Fibroblast of the aortic adventitia (primary cell): ENCODE measurements around the gene CHIC2. TPM values are rescaled to one million over a fixed set of nuclear protein-coding genes. Genes with fewer than 3 reads are reported as not detected.

Experiments used
- DNase-seq: peaks from one replicate; pipeline ENCODE4 v3.0.0-alpha.2; 2010; ENCODE audit warnings: low read depth
- H3K4me3 ChIP-seq: 2 replicates; pipeline ENCODE4 v1.5.1; 2011; ENCODE audit warnings: low read depth, mild to moderate bottlenecking, control low read depth, low read length, moderate library complexity
- CTCF ChIP-seq: IDR thresholded peaks from 2 replicates; pipeline ENCODE4 v1.5.1; 2011; ENCODE audit warnings: mild to moderate bottlenecking, low read length, control low read depth, inconsistent platforms; ENCODE audit not compliant: insufficient read depth
- total RNA-seq: library from RNA; depleted of rRNA; stranded (reverse); fragments of >200 nt; gene quantifications from 2 replicates; pipeline ENCODE4 v1.2.3, GENCODE V29; 2012; ENCODE audit warnings: low replicate concordance

CHIC2 gene
- total RNA-seq, 1 donor, result 88.4 TPM

- DNase-seq, result no peak
- H3K4me3 ChIP-seq, result no peak overlapping the region
- no peak for TF ChIP-seq CTCF
Measured at GRCh38 chr4:54103190-54103574, 38.8 kb upstream of the CHIC2 start.

- TF ChIP-seq CTCF, result no peak
- DNase-seq, result no peak
- no peak overlapping the region for H3K4me3 ChIP-seq
Measured at GRCh38 chr4:54102531-54103106, 38.2 kb upstream of the CHIC2 start.

GRCh38 chr4:54101190-54102041 is 37.0 kb upstream of the CHIC2 start:
- H3K4me3 ChIP-seq, result peak overlapping the region; percentile 56
- TF ChIP-seq CTCF, result no peak
- DNase-seq, result no peak

GRCh38 chr4:54100595-54101189 is 36.3 kb upstream of the CHIC2 start:
- H3K4me3 ChIP-seq, result peak overlapping the region; percentile 56
- no peak for DNase-seq
- no peak for TF ChIP-seq CTCF

GRCh38 chr4:54099748-54100574 is 35.6 kb upstream of the CHIC2 start, which contains the start of gene GSX2:
GSX2 (plus strand) TSS chr4:54100163; CDS start chr4:54100345, 182 bp downstream.
- peak; percentile 13 for DNase-seq
- no peak for TF ChIP-seq CTCF
- peak within 1 kb of the TSS; percentile 56 for H3K4me3 ChIP-seq

GRCh38 chr4:54099287-54099747 is 34.9 kb upstream of the CHIC2 start:
- H3K4me3 ChIP-seq, result no peak overlapping the region

More at GRCh38 chr4:54099287-54099747, 34.9 kb upstream of the CHIC2 start:
- no peak for TF ChIP-seq CTCF
- no peak for DNase-seq
